ENCODE results near the gene TESK2.

DNA sequence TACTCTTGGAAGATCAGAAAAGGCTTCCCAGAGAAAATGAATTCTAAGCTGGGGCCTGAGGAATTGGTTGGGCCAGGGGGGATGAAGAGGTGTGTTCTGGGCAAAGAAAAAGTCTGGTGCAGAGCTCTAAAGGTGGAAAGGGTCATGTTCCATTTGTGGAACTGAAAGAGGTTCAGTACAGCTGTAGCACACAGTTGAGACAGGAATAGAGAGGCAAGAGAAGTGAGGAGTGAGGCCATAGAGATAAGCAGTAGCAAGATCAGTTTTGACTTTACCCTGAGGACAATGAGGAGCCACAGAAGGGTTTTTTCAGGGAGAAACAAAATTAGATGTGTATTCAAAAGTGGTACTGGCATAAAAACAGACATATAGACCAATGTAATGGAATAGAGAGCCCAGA is 120.4 kb downstream of the TESK2 start:
- TF ChIP-seq, protein P1, sequence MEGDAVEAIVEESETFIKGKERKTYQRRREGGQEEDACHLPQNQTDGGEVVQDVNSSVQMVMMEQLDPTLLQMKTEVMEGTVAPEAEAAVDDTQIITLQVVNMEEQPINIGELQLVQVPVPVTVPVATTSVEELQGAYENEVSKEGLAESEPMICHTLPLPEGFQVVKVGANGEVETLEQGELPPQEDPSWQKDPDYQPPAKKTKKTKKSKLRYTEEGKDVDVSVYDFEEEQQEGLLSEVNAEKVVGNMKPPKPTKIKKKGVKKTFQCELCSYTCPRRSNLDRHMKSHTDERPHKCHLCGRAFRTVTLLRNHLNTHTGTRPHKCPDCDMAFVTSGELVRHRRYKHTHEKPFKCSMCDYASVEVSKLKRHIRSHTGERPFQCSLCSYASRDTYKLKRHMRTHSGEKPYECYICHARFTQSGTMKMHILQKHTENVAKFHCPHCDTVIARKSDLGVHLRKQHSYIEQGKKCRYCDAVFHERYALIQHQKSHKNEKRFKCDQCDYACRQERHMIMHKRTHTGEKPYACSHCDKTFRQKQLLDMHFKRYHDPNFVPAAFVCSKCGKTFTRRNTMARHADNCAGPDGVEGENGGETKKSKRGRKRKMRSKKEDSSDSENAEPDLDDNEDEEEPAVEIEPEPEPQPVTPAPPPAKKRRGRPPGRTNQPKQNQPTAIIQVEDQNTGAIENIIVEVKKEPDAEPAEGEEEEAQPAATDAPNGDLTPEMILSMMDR (IDR thresholded peaks at IDR 0.05), result no peak
- TF ChIP-seq POLR2A (IDR thresholded peaks at IDR 0.05), result no peak

Data from adrenal gland (tissue), 5 donors.